ENCODE measurements around the gene IQSEC1. TPM values are rescaled to one million over a fixed set of nuclear protein-coding genes. Genes with fewer than 3 reads are reported as not detected.

The IQSEC1 gene
- total and polyA plus RNA-seq, 10 of the 15 experiments (the other 5 are each of a cell fraction or from before 2014, with no cell fraction given): 0.92 to 55.2 (median 8.5) TPM

- no peak for TF ChIP-seq RB1 (IDR thresholded peaks at IDR 0.05; ENCODE audit: borderline replicate concordance)
- TF ChIP-seq GATAD2B (conservative IDR thresholded peaks at IDR 0.05; ENCODE audit: low read depth): no peak
- no peak for TF ChIP-seq ZNF592 (IDR thresholded peaks at IDR 0.05)
- TF ChIP-seq HDAC6 (IDR thresholded peaks at IDR 0.05; ENCODE audit: unreplicated experiment): no peak
- TF ChIP-seq TAF1 (IDR thresholded peaks at IDR 0.05; ENCODE audit: borderline replicate concordance, low read depth, low read length): no peak
- TF ChIP-seq IKZF1 (conservative IDR thresholded peaks at IDR 0.05): no peak
- TF ChIP-seq CHD2 (IDR thresholded peaks at IDR 0.05; ENCODE audit: borderline replicate concordance, low read depth, low read length): no peak
- no peak for TF ChIP-seq SREBF2 (IDR thresholded peaks at IDR 0.05; ENCODE audit: low read length)
- TF ChIP-seq PKNOX1 (IDR thresholded peaks at IDR 0.05): no peak
- no peak for TF ChIP-seq SMC3 (IDR thresholded peaks at IDR 0.05; ENCODE audit: borderline replicate concordance, low read length)
- no peak for TF ChIP-seq NR2F1 (conservative IDR thresholded peaks at IDR 0.05)
- TF ChIP-seq RCOR1 (conservative IDR thresholded peaks at IDR 0.05; ENCODE audit: low read depth, low read length): no peak
- TF ChIP-seq ZZZ3 (IDR thresholded peaks at IDR 0.05; ENCODE audit: control insufficient read depth, insufficient read length, low read depth): no peak
- TF ChIP-seq EED (IDR thresholded peaks at IDR 0.05; ENCODE audit: low read depth): no peak
Observed at GRCh38 chr3:12884790-12885582, 188.2 kb downstream of the IQSEC1 start (continued).

Measured in GM12878 (cell line).